ENCODE results near the gene ANKH. TPM values are rescaled to one million over a fixed set of nuclear protein-coding genes. Genes with fewer than 3 reads are reported as not detected.

The ANKH gene
- total RNA-seq, 1 experiment from 2014 or later: 65.2 TPM

GRCh38 chr5:14667770-14668169 is 203.8 kb downstream of the ANKH start:
- ChIA-PET CTCF (interaction anchor here (1.2 kb wide), 1 partner anchor 19 kb away, joined by 3 read pairs; no protein-coding TSS in a partner anchor), RAD21 (ENCODE audit: low non-redundant PET in 1 of 2, low total read pairs in 2 of 2, uncharacterized antibody in 2 of 2, unreplicated experiment in 2 of 2) (no interaction called here), POLR2A (no interaction called here)
- ATAC-seq: no peak
- H3K27me3 ChIP-seq (ENCODE audit: insufficient read depth, low read length): no peaks in the 10 kb centered on the region
- H2AFZ ChIP-seq (ENCODE audit: low read depth, low read length, poor library complexity, severe bottlenecking): no peak overlapping the region
- no peaks in the 10 kb centered on the region for H3K9me3 ChIP-seq (ENCODE audit: control insufficient read depth in 1 of 2, insufficient read depth in 1 of 2, low read depth in 1 of 2, low read length in 2 of 2)
- no peak overlapping the region for H3K9ac ChIP-seq (ENCODE audit: low read length)
- no peaks in the 10 kb centered on the region for H3K9me2 ChIP-seq (ENCODE audit: insufficient read depth)
- BruUV-seq (replicated peaks): no TSS peak
- no peaks in the 10 kb centered on the region for H4K20me1 ChIP-seq (ENCODE audit: insufficient read depth)
- no peak for DNase-seq (ENCODE audit: low read depth, low spot score)
- no peak overlapping the region for H3K27ac ChIP-seq (ENCODE audit: low read depth, low read length)
- intact Hi-C loops (cut with micrococcal nuclease): no loop called here
- no peak overlapping the region for H3K4me2 ChIP-seq (ENCODE audit: low read length)
- H3K36me3 ChIP-seq (ENCODE audit: control insufficient read depth in 1 of 2, insufficient read depth in 2 of 2, low read length in 2 of 2): no peaks in the 10 kb centered on the region; a peak in 1 of 4 replicates
- TF ChIP-seq REST (IDR thresholded peaks at IDR 0.05; ENCODE audit: low read depth): no peak
- no peak for TF ChIP-seq SRF (IDR thresholded peaks at IDR 0.05; ENCODE audit: low read depth)
- no peak for TF ChIP-seq CEBPB (IDR thresholded peaks at IDR 0.05; ENCODE audit: low read depth)
- TF ChIP-seq ZFX (IDR thresholded peaks at IDR 0.05): no peak
- TF ChIP-seq TCF7L2 (IDR thresholded peaks at IDR 0.05; ENCODE audit: borderline replicate concordance, extremely low read depth, insufficient read depth, insufficient read length): no peak
- TF ChIP-seq POLR2AphosphoS5 (IDR thresholded peaks at IDR 0.05; ENCODE audit: low read depth, low read length): no peak
- no peak for TF ChIP-seq POLR2A (IDR thresholded peaks at IDR 0.05; ENCODE audit: borderline replicate concordance, extremely low read depth, insufficient read depth, insufficient read length)
- no peak for TF ChIP-seq EZH2 (IDR thresholded peaks at IDR 0.05)
- no peak for TF ChIP-seq EGR1 (IDR thresholded peaks at IDR 0.05; ENCODE audit: low read depth)
- no peak for TF ChIP-seq ZBTB33 (IDR thresholded peaks at IDR 0.05; ENCODE audit: extremely low read depth, insufficient replicate concordance, low read length)
- no peak for TF ChIP-seq CTCF (IDR thresholded peaks at IDR 0.05 in 2 of 3, conservative IDR thresholded peaks at IDR 0.05 in 1 of 3; ENCODE audit: borderline replicate concordance in 1 of 3, insufficient read depth in 1 of 3, low read depth in 2 of 3, low read length in 2 of 3)
- TF ChIP-seq YY1 (IDR thresholded peaks at IDR 0.05; ENCODE audit: extremely low read depth, insufficient replicate concordance, low read depth, low read length): no peak
- no peak for TF ChIP-seq MAX (IDR thresholded peaks at IDR 0.05)
- no peak for TF ChIP-seq JUND (IDR thresholded peaks at IDR 0.05)
- H3K4me3 ChIP-seq (replicated peaks in 1 of 2; ENCODE audit: low read depth in 1 of 2, low read length in 2 of 2): no peak overlapping the region
- H3K79me2 ChIP-seq (ENCODE audit: insufficient read depth, low read length): peaks cover 79% of the 10 kb centered on the region
- peaks cover 12 to 25% of the 10 kb centered on the region in 2 experiments; a peak in 3 of 4 replicates for H3K4me1 ChIP-seq (ENCODE audit: control insufficient read depth in 1 of 2, insufficient read depth in 2 of 2, low read length in 2 of 2)
